A673 (cell line): ENCODE data around the gene TBCD.
"Not testable (repeated sequence)": the region's sequence is repeated elsewhere in the genome, so short reads cannot be mapped to it uniquely, and the experiment has no call there.

ENCODE experiments used
- EZH2 ChIP-seq: fragments of 200-600 bp; sonication (generic); IDR thresholded peaks from 2 replicates; pipeline ENCODE4 v1.6.1; 2017; ENCODE audit warnings: borderline replicate concordance, low read depth, mild to moderate bottlenecking, mixed read lengths, antibody characterized with exemption, low read length; ENCODE audit not compliant: poor library complexity, severe bottlenecking
- TF ChIP-seq, protein P1 (sequence below): fragments of 300-800, 200-600 bp; sonication (generic); conservative IDR thresholded peaks from 2 replicates; pipeline ENCODE4 v1.5.1; 2017; ENCODE audit warnings: low read depth, mild to moderate bottlenecking, antibody characterized with exemption, low read length, moderate library complexity, mixed read lengths

DNA sequence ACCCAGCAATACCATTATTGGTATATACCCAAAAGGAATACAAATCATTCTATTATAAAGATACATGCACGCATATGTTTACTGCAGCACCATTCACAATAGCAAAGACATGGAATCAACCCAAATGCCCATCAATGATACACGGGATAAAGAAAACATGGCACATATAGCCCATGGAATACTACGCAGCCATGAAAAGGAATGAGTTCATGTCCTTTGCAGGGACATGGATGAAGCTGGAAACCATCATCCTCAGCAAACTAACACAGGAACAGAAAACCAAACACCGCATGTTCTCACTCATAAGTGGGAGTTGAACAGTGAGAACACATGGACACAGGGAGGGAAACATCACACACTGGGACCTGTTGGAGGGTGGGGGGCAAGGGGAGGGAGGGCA lies 203.8 kb downstream of the TBCD start:
- TF ChIP-seq, protein P1, sequence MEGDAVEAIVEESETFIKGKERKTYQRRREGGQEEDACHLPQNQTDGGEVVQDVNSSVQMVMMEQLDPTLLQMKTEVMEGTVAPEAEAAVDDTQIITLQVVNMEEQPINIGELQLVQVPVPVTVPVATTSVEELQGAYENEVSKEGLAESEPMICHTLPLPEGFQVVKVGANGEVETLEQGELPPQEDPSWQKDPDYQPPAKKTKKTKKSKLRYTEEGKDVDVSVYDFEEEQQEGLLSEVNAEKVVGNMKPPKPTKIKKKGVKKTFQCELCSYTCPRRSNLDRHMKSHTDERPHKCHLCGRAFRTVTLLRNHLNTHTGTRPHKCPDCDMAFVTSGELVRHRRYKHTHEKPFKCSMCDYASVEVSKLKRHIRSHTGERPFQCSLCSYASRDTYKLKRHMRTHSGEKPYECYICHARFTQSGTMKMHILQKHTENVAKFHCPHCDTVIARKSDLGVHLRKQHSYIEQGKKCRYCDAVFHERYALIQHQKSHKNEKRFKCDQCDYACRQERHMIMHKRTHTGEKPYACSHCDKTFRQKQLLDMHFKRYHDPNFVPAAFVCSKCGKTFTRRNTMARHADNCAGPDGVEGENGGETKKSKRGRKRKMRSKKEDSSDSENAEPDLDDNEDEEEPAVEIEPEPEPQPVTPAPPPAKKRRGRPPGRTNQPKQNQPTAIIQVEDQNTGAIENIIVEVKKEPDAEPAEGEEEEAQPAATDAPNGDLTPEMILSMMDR: not testable (repeated sequence)
- TF ChIP-seq EZH2: not testable (repeated sequence)
